GM10266 (cell line): ENCODE measurements around the gene DNHD1.
"Not testable (repeated sequence)": the region's sequence is repeated elsewhere in the genome, so short reads cannot be mapped to it uniquely, and the experiment has no call there.

Source experiments
- DNase-seq: peaks from one replicate; pipeline ENCODE4 v3.0.0; 2012; ENCODE audit errors: extremely low spot score
- TF ChIP-seq, protein P1 (sequence below): IDR thresholded peaks from 2 replicates; pipeline ENCODE4 v1.5.1; 2012; ENCODE audit warnings: mild to moderate bottlenecking, low read depth; ENCODE audit not compliant: control insufficient read depth, insufficient read depth; ENCODE audit errors: missing control alignments

The DNHD1 gene

DNA sequence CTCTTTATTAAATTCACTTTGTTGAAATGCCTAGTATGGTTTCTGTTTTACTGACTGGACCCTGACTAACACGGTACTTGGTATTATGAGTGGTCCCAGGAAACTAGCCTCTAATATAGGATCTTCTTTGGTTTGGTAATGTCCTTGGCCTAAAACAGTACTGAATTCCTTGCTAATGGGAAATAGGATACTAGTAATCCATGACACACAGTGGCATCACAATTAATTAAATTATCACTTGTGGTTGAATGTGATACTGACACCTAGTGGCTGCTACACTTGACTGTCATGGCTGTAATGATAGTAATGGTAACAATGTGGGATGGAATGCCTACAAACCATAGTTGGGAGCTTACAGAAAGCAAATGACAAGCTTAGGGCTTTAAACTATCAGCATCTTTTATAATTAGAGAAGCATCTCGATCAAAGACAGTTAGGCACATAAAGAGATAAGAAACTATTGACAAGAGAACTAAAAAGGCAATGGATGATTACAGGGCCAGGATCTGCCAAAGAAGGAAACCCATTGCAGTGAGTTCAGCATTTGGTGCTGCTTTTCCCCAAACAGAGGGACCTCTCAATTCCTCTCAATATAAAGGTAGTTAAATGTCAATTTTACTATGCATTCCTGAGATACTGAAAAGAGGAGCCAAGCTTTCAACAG is 8.6 kb downstream of the DNHD1 start:
- DNase-seq: peak; percentile 18

DNA sequence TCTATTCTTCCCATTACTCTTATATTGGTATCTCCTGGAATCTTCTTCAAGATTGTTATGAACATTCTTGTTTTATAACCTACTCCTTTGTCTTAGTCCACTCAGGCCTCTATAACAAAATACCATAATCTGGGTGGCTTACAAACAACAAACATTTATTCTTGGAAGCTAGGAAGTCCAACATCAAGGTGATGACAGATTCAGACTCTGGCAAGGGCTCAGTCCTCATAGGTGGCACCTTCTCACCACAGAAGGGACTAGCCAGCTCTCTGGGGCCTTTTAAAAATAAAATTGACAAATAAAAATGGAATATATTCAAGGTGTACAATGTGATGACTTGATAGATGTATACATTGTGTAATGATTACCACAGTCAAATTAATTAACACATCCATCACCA is 19.8 kb downstream of the DNHD1 start:
- TF ChIP-seq, protein P1, sequence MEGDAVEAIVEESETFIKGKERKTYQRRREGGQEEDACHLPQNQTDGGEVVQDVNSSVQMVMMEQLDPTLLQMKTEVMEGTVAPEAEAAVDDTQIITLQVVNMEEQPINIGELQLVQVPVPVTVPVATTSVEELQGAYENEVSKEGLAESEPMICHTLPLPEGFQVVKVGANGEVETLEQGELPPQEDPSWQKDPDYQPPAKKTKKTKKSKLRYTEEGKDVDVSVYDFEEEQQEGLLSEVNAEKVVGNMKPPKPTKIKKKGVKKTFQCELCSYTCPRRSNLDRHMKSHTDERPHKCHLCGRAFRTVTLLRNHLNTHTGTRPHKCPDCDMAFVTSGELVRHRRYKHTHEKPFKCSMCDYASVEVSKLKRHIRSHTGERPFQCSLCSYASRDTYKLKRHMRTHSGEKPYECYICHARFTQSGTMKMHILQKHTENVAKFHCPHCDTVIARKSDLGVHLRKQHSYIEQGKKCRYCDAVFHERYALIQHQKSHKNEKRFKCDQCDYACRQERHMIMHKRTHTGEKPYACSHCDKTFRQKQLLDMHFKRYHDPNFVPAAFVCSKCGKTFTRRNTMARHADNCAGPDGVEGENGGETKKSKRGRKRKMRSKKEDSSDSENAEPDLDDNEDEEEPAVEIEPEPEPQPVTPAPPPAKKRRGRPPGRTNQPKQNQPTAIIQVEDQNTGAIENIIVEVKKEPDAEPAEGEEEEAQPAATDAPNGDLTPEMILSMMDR: no peak
- no peak for DNase-seq

More for the DNA sequence above, 8.6 kb downstream of the DNHD1 start:
- TF ChIP-seq, protein P1: peak; percentile 65

DNA sequence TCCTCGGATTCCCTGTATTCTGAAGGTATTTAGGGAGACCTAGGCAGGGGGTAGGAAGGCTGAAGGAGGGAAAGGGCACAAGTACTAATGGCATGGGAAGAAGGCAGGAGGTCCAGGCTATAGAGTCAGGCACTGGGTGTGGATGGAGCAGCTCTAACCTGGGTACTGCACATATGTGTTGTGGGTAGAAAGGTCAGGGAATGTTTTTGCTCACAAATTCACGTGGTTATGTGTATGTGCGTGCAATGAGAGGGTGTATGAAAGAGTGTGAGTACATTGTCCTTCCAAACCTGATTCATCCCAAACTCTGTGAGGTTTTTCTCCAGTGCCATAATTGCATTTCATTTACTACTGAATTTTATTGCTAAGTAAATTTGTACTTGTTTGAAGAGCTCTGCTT is 23.2 kb downstream of the DNHD1 start:
- TF ChIP-seq, protein P1: no peak
- DNase-seq: no peak

DNA sequence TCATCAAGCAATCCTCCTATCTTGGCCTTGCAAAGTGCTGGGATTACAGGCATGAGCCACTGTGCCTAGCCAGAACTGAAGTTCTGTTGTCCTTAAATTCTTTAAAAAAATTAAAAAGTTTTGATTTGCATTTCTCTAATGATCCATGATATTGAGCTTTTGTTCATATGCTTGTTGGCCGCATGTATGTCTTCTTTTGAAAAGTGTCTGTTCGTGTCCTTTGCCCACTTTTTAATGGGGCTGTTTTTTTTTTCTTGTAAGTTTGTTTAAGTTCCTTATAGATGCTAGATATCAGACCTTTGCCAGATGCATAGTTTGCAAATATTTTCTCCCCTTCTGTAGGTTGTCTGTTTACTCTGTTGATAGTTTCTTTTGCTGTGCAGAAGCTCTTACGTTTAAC is 24.9 kb downstream of the DNHD1 start:
- not testable (repeated sequence) for DNase-seq

DNA sequence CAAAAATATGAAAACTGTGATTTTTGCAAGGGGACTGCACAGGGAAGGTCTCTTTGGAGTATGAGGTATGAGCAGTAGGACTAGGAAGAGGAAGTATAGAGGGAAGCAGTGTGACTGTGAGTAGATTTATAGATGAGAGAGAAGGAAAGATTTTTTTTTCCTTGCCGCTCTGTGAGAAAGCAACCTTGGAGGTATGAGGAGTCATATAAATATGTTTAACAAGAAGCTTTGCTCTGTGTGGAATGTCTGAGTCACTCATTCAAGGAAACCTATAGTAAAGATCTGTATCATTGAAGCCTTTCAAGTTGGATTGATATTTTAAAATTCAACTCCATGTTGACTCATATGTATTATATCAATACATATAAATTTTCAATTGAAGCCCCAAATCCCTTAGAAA is 26.2 kb downstream of the DNHD1 start:
- TF ChIP-seq, protein P1: no peak
- DNase-seq: no peak

- DNase-seq: no peak
- TF ChIP-seq, protein P1: no peak
Measured at GRCh38 chr11:6526411-6527135, 29.5 kb downstream of the DNHD1 start.

DNA sequence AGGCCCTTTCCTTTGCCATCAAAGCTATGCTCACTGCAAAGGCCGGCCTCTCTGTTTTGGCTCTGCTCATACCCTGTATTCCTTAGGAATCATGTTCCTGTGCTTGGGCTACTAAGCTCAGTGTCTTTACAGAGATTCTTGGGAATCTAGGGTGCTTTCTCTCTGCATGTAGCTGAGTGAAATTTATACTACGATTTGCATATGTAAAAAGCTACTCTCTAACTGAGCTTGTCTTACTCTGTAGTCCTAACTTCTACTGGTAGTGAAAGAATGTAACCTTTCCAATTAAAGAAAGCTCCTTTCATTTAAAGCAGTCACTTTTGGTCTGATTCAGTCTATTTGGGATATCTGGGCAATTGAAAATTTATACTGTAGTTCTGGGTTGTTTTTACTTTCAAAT is 32.2 kb downstream of the DNHD1 start:
- TF ChIP-seq, protein P1: no peak

More for the DNA sequence above, 32.2 kb downstream of the DNHD1 start:
- DNase-seq: no peak
